ENCODE measurements around the gene LFNG.

- no peak for TF ChIP-seq CTCF (IDR thresholded peaks at IDR 0.05)
- no peak for TF ChIP-seq POLR2AphosphoS5 (IDR thresholded peaks at IDR 0.05)
- no peak for TF ChIP-seq POLR2A (IDR thresholded peaks at IDR 0.05)
Observed at GRCh38 chr7:2545746-2546425, 26.3 kb downstream of the LFNG start.
